B cell (primary cell): Measurements from ENCODE around the gene ACP1. TPM values are rescaled to one million over a fixed set of nuclear protein-coding genes. Genes with fewer than 3 reads are reported as not detected.

Source experiments
- ATAC-seq: fragments of 200-7000 bp; cut with Tn5 transposase; one replicate; pipeline ENCODE4 v1.10.0; 2021; ENCODE audit warnings: low read depth, mild to moderate bottlenecking, moderate number of reproducible peaks, moderate library complexity
- CTCF ChIA-PET: fragments of 350-600 bp; sonication (Branson Sonifier 250); formaldehyde crosslinking; loops from one replicate; lab custom pipeline; 2021; ENCODE audit warnings: antibody characterized with exemption, inconsistent platforms; lab: Charles Lee
- POLR2A ChIA-PET: fragments of 350-600 bp; sonication (Branson Sonifier 250); formaldehyde crosslinking; loops from one replicate; lab custom pipeline; 2021; ENCODE audit warnings: antibody characterized with exemption; lab: Charles Lee
- DNase-seq: peaks from one replicate; pipeline ENCODE4 v3.0.0; 2013
- H2AFZ ChIP-seq: 2 replicates; pipeline ENCODE4 v1.6.1; 2012; ENCODE audit warnings: mild to moderate bottlenecking, low read depth, low read length; ENCODE audit not compliant: insufficient read depth, poor library complexity, severe bottlenecking
- H3K27ac ChIP-seq, 2 donors: 1 replicate in 1 of 2; 2 replicates in 1 of 2; pipeline ENCODE4 v1.5.1; 2012 to 2013; ENCODE audit warnings: low read length in 2 of 2, mild to moderate bottlenecking in 2 of 2, moderate library complexity in 1 of 2
- H3K27me3 ChIP-seq, 4 experiments: fragments of 200-600 bp in 1 of 4; sonication (generic) in 1 of 4; replicated peaks in 1 of 4; 1 replicate in 2 of 4; 2 replicates in 2 of 4; pipeline versions ENCODE4 v1.6.1 to v1.7.0; 2013 to 2016; ENCODE audit warnings: low read length in 3 of 4, mild to moderate bottlenecking in 2 of 4, mixed read lengths in 1 of 4, moderate library complexity in 1 of 4; ENCODE audit not compliant: insufficient read depth in 4 of 4, control insufficient read depth in 3 of 4; ENCODE audit errors: control extremely low read depth in 1 of 4
- H3K36me3 ChIP-seq, 2 experiments: replicated peaks in 1 of 2; 1 replicate in 1 of 2; 2 replicates in 1 of 2; pipeline versions ENCODE4 v1.6.1 to v1.7.1; 2013; ENCODE audit warnings: low read length in 1 of 2; ENCODE audit not compliant: insufficient read depth in 2 of 2, control insufficient read depth in 1 of 2; ENCODE audit errors: control extremely low read depth in 1 of 2, extremely low read depth in 1 of 2
- H3K4me1 ChIP-seq, 2 donors: fragments of 200-600 bp in 1 of 2; sonication (generic) in 1 of 2; 1 replicate in 1 of 2; 2 replicates in 1 of 2; pipeline versions ENCODE4 v1.5.1 to v1.6.1; 2013 to 2017; ENCODE audit warnings: low read length in 2 of 2; ENCODE audit not compliant: control insufficient read depth in 2 of 2, insufficient read depth in 2 of 2
- H3K4me2 ChIP-seq: replicated peaks from 2 replicates; pipeline ENCODE3; 2012; ENCODE audit warnings: mild to moderate bottlenecking, low read depth, low read length; ENCODE audit not compliant: poor library complexity, severe bottlenecking
- H3K4me3 ChIP-seq, 5 experiments: fragments of 200-600 bp in 1 of 5; sonication (generic) in 1 of 5; 1 replicate in 3 of 5; 2 replicates in 2 of 5; pipeline versions ENCODE4 v1.5.1 to v1.7.0; 2011 to 2016; ENCODE audit warnings: low read length in 4 of 5, mild to moderate bottlenecking in 4 of 5, low read depth in 2 of 5, control low read depth in 1 of 5, moderate library complexity in 1 of 5; ENCODE audit not compliant: insufficient read depth in 1 of 5; ENCODE audit errors: control extremely low read depth in 1 of 5, extremely low read depth in 1 of 5
- H3K79me2 ChIP-seq: fragments of 200-600 bp; sonication (generic); one replicate; pipeline ENCODE4 v1.6.0; 2016; ENCODE audit warnings: low read length; ENCODE audit not compliant: control insufficient read depth, insufficient read depth
- H3K9ac ChIP-seq: fragments of 200-600 bp; sonication (generic); 2 replicates; pipeline ENCODE4 v1.6.1; 2017; ENCODE audit warnings: mild to moderate bottlenecking, low read length, moderate library complexity
- H3K9me3 ChIP-seq, 3 donors: one replicate each; pipeline versions ENCODE4 v1.6.1 to v1.7.1; 2013; ENCODE audit warnings: low read length in 2 of 3; ENCODE audit not compliant: control insufficient read depth in 2 of 3, insufficient read depth in 1 of 3; ENCODE audit errors: control extremely low read depth in 1 of 3
- H4K20me1 ChIP-seq: 2 replicates; pipeline ENCODE4 v1.6.0; 2012; ENCODE audit warnings: mild to moderate bottlenecking, low read length; ENCODE audit not compliant: insufficient read depth, control insufficient read depth, poor library complexity, severe bottlenecking
- H3K27ac Mint-ChIP-seq: one replicate; pipeline ENCODE4 v1.8.0; 2021; ENCODE audit warnings: mixed read lengths
- H3K27me3 Mint-ChIP-seq: one replicate; pipeline ENCODE4 v1.8.0; 2021; ENCODE audit warnings: mixed read lengths
- H3K4me1 Mint-ChIP-seq: one replicate; pipeline ENCODE4 v1.8.0; 2021; ENCODE audit warnings: mixed read lengths
- H3K4me3 Mint-ChIP-seq: one replicate; pipeline ENCODE4 v1.8.0; 2021; ENCODE audit warnings: mixed read lengths
- H3K9me3 Mint-ChIP-seq: one replicate; pipeline ENCODE4 v1.8.0; 2022; ENCODE audit warnings: mixed read lengths; ENCODE audit not compliant: insufficient read depth
- EZH2 ChIP-seq: IDR thresholded peaks from 2 replicates; pipeline ENCODE4 v1.6.1; 2012; ENCODE audit warnings: borderline replicate concordance, low read depth, mild to moderate bottlenecking, moderate library complexity, low read length; ENCODE audit not compliant: insufficient read depth, poor library complexity, severe bottlenecking
- WGBS: methylation state at CpG from one replicate; pipeline ENCODE4 v1.1.5; 2013; ENCODE audit warnings: missing lambda C conversion rate; ENCODE audit not compliant: insufficient coverage; 5-methylcytosine and 5-hydroxymethylcytosine counted together
- intact Hi-C: fragments of 100-400 bp; cut with micrococcal nuclease; formaldehyde crosslinking; loops from one replicate; pipeline ENCODE4 v1.10.0; 2022
- polyA plus RNA-seq: library from polyadenylated mRNA; depleted of rRNA; stranded (reverse); fragments of >200 nt; gene quantifications from 2 replicates; pipeline ENCODE4 v1.2.3, GENCODE V29; 2012
- total RNA-seq, 2 donors: library from RNA; stranded (reverse); fragments of 120-200 nt in 1 of 2; gene quantifications; 1 replicate in 1 of 2; 2 replicates in 1 of 2; pipeline versions ENCODE4 v1.2.3 to v1.2.4, GENCODE V29; 2013 to 2022
- TF ChIP-seq, protein P1 (sequence below): fragments of 200-600 bp; IDR thresholded peaks from one replicate; pipeline ENCODE4 v1.8.0; 2022; ENCODE audit warnings: antibody characterized with exemption, mild to moderate bottlenecking

Gene ACP1
- total and polyA plus RNA-seq, 2 donors (not counting 1 experiment from before 2014, with no cell fraction given), result 70.2 to 87.8 TPM

- H3K4me1 Mint-ChIP-seq, result peaks cover 13% of the 10 kb centered on the region
- no peaks in the 10 kb centered on the region for H3K36me3 ChIP-seq
- H3K79me2 ChIP-seq, result no peaks in the 10 kb centered on the region
- peaks cover 13 to 20% of the 10 kb centered on the region in 2 donors for H3K4me1 ChIP-seq
- DNase-seq (peak; percentile 52), ATAC-seq (no peak)
- peak overlapping the region; percentile 71 for H3K4me2 ChIP-seq
- peaks cover 4% of the 10 kb centered on the region for H4K20me1 ChIP-seq
- H3K9me3 Mint-ChIP-seq, result no peaks in the 10 kb centered on the region
- TF ChIP-seq EZH2, result no peak
- TF ChIP-seq, protein P1, sequence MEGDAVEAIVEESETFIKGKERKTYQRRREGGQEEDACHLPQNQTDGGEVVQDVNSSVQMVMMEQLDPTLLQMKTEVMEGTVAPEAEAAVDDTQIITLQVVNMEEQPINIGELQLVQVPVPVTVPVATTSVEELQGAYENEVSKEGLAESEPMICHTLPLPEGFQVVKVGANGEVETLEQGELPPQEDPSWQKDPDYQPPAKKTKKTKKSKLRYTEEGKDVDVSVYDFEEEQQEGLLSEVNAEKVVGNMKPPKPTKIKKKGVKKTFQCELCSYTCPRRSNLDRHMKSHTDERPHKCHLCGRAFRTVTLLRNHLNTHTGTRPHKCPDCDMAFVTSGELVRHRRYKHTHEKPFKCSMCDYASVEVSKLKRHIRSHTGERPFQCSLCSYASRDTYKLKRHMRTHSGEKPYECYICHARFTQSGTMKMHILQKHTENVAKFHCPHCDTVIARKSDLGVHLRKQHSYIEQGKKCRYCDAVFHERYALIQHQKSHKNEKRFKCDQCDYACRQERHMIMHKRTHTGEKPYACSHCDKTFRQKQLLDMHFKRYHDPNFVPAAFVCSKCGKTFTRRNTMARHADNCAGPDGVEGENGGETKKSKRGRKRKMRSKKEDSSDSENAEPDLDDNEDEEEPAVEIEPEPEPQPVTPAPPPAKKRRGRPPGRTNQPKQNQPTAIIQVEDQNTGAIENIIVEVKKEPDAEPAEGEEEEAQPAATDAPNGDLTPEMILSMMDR, result peak; percentile 18
- WGBS, result 1% methylated on average over 12 of the region's 15 CpGs
- CTCF ChIA-PET, result interaction anchor here (0.6 to 1.5 kb wide), 6 partner anchors 12 to 348 kb away, joined by 3 to 7 read pairs (median 4); no protein-coding TSS in a partner anchor
- H3K27me3 ChIP-seq, result peaks cover 0 to 28% (median 19%) of the 10 kb centered on the region in 4 experiments
- H3K4me3 ChIP-seq, result peak overlapping the region in 3 of 5 experiments; percentile 27 to 50 (median 44)
- H2AFZ ChIP-seq, result peak overlapping the region; percentile 42
- peak overlapping the region; percentile 50 for H3K9ac ChIP-seq
- H3K27ac ChIP-seq, result no peak overlapping the region
- H3K4me3 Mint-ChIP-seq, result peak overlapping the region; percentile 83
- peaks cover 0 to 7% (median 0%) of the 10 kb centered on the region in 3 donors for H3K9me3 ChIP-seq
- intact Hi-C loops, result loop anchor here (1.0 kb wide), 1 partner anchor 44 kb away; no protein-coding TSS in a partner anchor
- POLR2A ChIA-PET, result no interaction called here
- H3K27ac Mint-ChIP-seq, result no peak overlapping the region
- H3K27me3 Mint-ChIP-seq, result peaks cover 33% of the 10 kb centered on the region
Observed at GRCh38 chr2:290090-290722, 25.5 kb downstream of the ACP1 start.

DNA sequence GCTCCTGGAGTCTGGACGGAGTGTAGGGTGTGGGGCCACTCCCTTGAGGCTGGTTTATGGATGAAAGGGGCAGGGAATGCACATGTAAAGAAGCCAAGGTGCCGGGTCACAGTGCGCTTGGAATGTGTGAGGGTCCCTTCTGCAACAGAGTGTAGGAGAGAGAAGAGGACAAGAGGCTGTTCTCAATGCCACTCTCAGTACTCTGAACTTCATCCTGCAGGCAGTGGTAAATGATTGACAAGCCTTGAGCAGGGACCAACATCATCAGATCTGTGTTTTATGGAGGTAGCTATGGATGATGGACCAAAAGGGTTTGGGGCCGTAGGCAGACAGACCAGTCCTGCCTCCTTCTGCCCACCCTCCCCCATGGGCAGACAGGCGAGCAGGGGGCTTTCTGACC, 30.3 kb downstream of the ACP1 start:
- H3K4me1 Mint-ChIP-seq, result peaks cover 1% of the 10 kb centered on the region
- Histone ChIP-seq H3K4me2 (no peak overlapping the region), H4K20me1 (no peaks in the 10 kb centered on the region), H3K27me3 (peaks cover 0 to 13% (median 10%) of the 10 kb centered on the region in 4 experiments), H3K4me3 (no peak overlapping the region), H2AFZ (no peak overlapping the region), H3K79me2 (no peaks in the 10 kb centered on the region), H3K9ac (no peak overlapping the region), H3K4me1 (peaks cover under 1 to 1% of the 10 kb centered on the region in 2 donors), H3K36me3 (no peaks in the 10 kb centered on the region), H3K9me3 (peaks cover 0 to 7% (median 0%) of the 10 kb centered on the region in 3 donors), H3K27ac (no peak overlapping the region)
- ChIA-PET CTCF (no interaction called here), POLR2A (no interaction called here)
- H3K27ac Mint-ChIP-seq, result no peak overlapping the region
- no peak overlapping the region for H3K4me3 Mint-ChIP-seq
- no peak for TF ChIP-seq EZH2
- TF ChIP-seq, protein P1, result no peak
- H3K27me3 Mint-ChIP-seq, result peaks cover 41% of the 10 kb centered on the region
- peaks cover under 1% of the 10 kb centered on the region for H3K9me3 Mint-ChIP-seq
- WGBS, result 92% methylated on average over 2 of the region's 5 CpGs
- DNase-seq (no peak), ATAC-seq (no peak)
- intact Hi-C loops, result no loop called here
